K562 (cell line): ENCODE data around the gene BACE2. TPM values are rescaled to one million over a fixed set of nuclear protein-coding genes. Genes with fewer than 3 reads are reported as not detected.

Source experiments
- ATAC-seq: fragments of 200-7000 bp; cut with Tn5 transposase; 3 replicates; pipeline ENCODE4 v1.9.1; 2020; ENCODE audit warnings: moderate library complexity
- BruUV-seq: library from RNA; stranded (reverse); fragments of 400-500 nt; replicated peaks from 2 replicates; lab custom pipeline; 2021; lab: Mats Ljungman, UMichigan
- CTCF ChIA-PET: fragments of 300-600 bp; formaldehyde crosslinking; extraction: SDS; loops from one replicate; lab custom pipeline; 2021; ENCODE audit warnings: low intra/inter-chr PET ratio; lab: Yijun Ruan, JAX
- POLR2A ChIA-PET: fragments of 300-600, 350-650 bp; sonication (Branson Sonifier 250); formaldehyde crosslinking; extraction: SDS; loops from one replicate; lab custom pipeline; 2021; ENCODE audit warnings: antibody characterized with exemption, inconsistent platforms; lab: Yijun Ruan, JAX
- DNase-seq, 4 experiments: peaks; one replicate each; pipeline versions ENCODE4 v3.0.0 to v3.0.0-alpha.2; 2011 to 2018; ENCODE audit warnings: low spot score in 3 of 4, mixed read lengths in 3 of 4; ENCODE audit errors: extremely low read depth in 1 of 4
- FAIRE-seq: peaks from 2 replicates; lab custom pipeline; 2011; peaks lifted over from hg19 to GRCh38; lab: Jason Lieb, UNC
- H2AFZ ChIP-seq: 2 replicates; pipeline ENCODE4 v1.6.0; 2011; ENCODE audit warnings: low read depth, low read length, control low read depth, inconsistent platforms
- H3K27ac ChIP-seq: fragments of 200-600 bp; 3 replicates; pipeline ENCODE4 v1.8.0; 2011; ENCODE audit warnings: low read depth, mild to moderate bottlenecking, control low read depth, inconsistent platforms, low read length, moderate library complexity, mixed read lengths; ENCODE audit errors: extremely low read depth
- H3K27me3 ChIP-seq, 2 experiments: fragments of 300-600 bp in 1 of 2; 2 replicates in 1 of 2; 3 replicates in 1 of 2; pipeline versions ENCODE4 v1.6.0 to v1.8.0; 2011; ENCODE audit warnings: inconsistent platforms in 2 of 2, low read length in 2 of 2, mild to moderate bottlenecking in 1 of 2, mixed read lengths in 1 of 2, moderate library complexity in 1 of 2; ENCODE audit not compliant: control insufficient read depth in 2 of 2, insufficient read depth in 2 of 2
- H3K36me3 ChIP-seq: fragments of 300-600 bp; 3 replicates; pipeline ENCODE4 v1.8.0; 2011; ENCODE audit warnings: mild to moderate bottlenecking, low read length, inconsistent platforms; ENCODE audit not compliant: control insufficient read depth, insufficient read depth
- H3K4me1 ChIP-seq, 2 experiments: fragments of 200-600 bp in 1 of 2; replicated peaks in 1 of 2; 2 replicates in 1 of 2; 3 replicates in 1 of 2; pipeline versions ENCODE4 v1.5.1 to v1.8.0; 2011; ENCODE audit warnings: inconsistent platforms in 2 of 2, low read length in 2 of 2, mild to moderate bottlenecking in 1 of 2, mixed read lengths in 1 of 2, moderate library complexity in 1 of 2; ENCODE audit not compliant: control insufficient read depth in 2 of 2, insufficient read depth in 2 of 2
- H3K4me2 ChIP-seq: 2 replicates; pipeline ENCODE4 v1.6.1; 2011; ENCODE audit warnings: low read length, control low read depth, inconsistent platforms, mixed read lengths; ENCODE audit not compliant: insufficient read depth
- H3K4me3 ChIP-seq: fragments of 200-600 bp; sonication (generic), shearing (Covaris generic); 2 replicates; pipeline ENCODE4 v1.5.1; 2016; ENCODE audit warnings: control low read depth, inconsistent platforms
- H3K79me2 ChIP-seq: fragments of 200-600 bp; 3 replicates; pipeline ENCODE4 v1.8.0; 2011; ENCODE audit warnings: low read length, inconsistent platforms; ENCODE audit not compliant: control insufficient read depth, insufficient read depth
- H3K9ac ChIP-seq, 2 experiments: 2 replicates each; pipeline versions ENCODE4 v1.6.0 to v1.6.1; 2011; ENCODE audit warnings: low read depth in 2 of 2, low read length in 2 of 2, control low read depth in 1 of 2, inconsistent platforms in 1 of 2, mild to moderate bottlenecking in 1 of 2, mixed read lengths in 1 of 2; ENCODE audit not compliant: insufficient read depth in 1 of 2
- H3K9me1 ChIP-seq: one replicate; pipeline ENCODE4 v1.6.0; 2011; ENCODE audit warnings: inconsistent platforms, mild to moderate bottlenecking, low read length, moderate library complexity; ENCODE audit not compliant: control insufficient read depth, insufficient read depth
- H3K9me3 ChIP-seq: replicated peaks from 2 replicates; pipeline ENCODE4 v1.5.1; 2011; ENCODE audit warnings: low read depth, low read length, inconsistent platforms; ENCODE audit not compliant: control insufficient read depth, insufficient read depth
- H4K20me1 ChIP-seq: replicated peaks from 2 replicates; pipeline ENCODE4 v1.6.1; 2011; ENCODE audit warnings: low read length, inconsistent platforms, mixed read lengths; ENCODE audit not compliant: control insufficient read depth, insufficient read depth
- CEBPG ChIP-seq, 3 experiments: fragments of 200-800 bp in 1 of 3; sonication (Bioruptor generic) in 1 of 3; sonication (generic) in 1 of 3; formaldehyde crosslinking in 1 of 3; IDR thresholded peaks in 2 of 3; conservative IDR thresholded peaks in 1 of 3; 2 replicates each; pipeline versions ENCODE4 v1.6.1 to v1.8.0; 2016 to 2022; ENCODE audit warnings: missing compliant biosample characterization in 2 of 3, missing genetic modification characterization in 2 of 3, mild to moderate bottlenecking in 1 of 3, missing genetic modification reagents in 1 of 3
- FOXA1 ChIP-seq: fragments of 450-650 bp; IDR thresholded peaks from 2 replicates; pipeline ENCODE4 v1.6.1; 2016; ENCODE audit warnings: mild to moderate bottlenecking, borderline replicate concordance
- YBX1 ChIP-seq: fragments of 450-650 bp; IDR thresholded peaks from 2 replicates; pipeline ENCODE4 v1.7.1; 2016; ENCODE audit warnings: mild to moderate bottlenecking
- ZFX ChIP-seq: sonication (generic); formaldehyde crosslinking; IDR thresholded peaks from 2 replicates; pipeline ENCODE4 v1.8.0; 2022; ENCODE audit warnings: mild to moderate bottlenecking, missing genetic modification reagents, moderate library complexity
- ZNF431 ChIP-seq: sonication (generic); formaldehyde crosslinking; IDR thresholded peaks from 2 replicates; pipeline ENCODE4 v1.8.0; 2022; ENCODE audit warnings: mild to moderate bottlenecking, missing genetic modification reagents
- WGBS: fragments of 100-300 bp; shearing (Covaris generic); methylation state at CpG from one replicate; pipeline ENCODE4 v1.1.6; 2016; ENCODE audit warnings: low coverage, mixed read lengths; ENCODE audit not compliant: insufficient coverage; ENCODE audit errors: missing lambda C conversion rate; 5-methylcytosine and 5-hydroxymethylcytosine counted together
- in situ Hi-C: fragments of 300-500 bp; cut with MboI; formaldehyde crosslinking; loops from 4 replicates; pipeline ENCODE4 v1.15.0; 2018; ENCODE audit warnings: inconsistent platforms, mixed read lengths
- intact Hi-C: fragments of 100-400 bp; cut with micrococcal nuclease; formaldehyde crosslinking; loops from 2 replicates; pipeline ENCODE4 v1.14.2; 2022
- polyA plus RNA-seq, 8 experiments: library from polyadenylated mRNA; depleted of rRNA in 4 of 8; stranded (reverse) in 5 of 8; unstranded in 3 of 8; fragments of >200 nt; fragmentation: Nextera tagmentation in 2 of 8; fragmentation: Illumina TruSeq in 1 of 8; extraction: Ambion mirVana in 2 of 8; extraction: Trizol in 1 of 8; gene quantifications; 2 replicates each; pipeline versions ENCODE4 v1.2.1 to v1.2.3, GENCODE V29; 2011 to 2014; ENCODE audit warnings: inconsistent platforms in 1 of 8, missing spikeins in 1 of 8
- total RNA-seq, 7 experiments: library from RNA; depleted of rRNA in 6 of 7; stranded (reverse); fragments of >200 nt in 6 of 7; fragmentation: Illumina TruSeq in 2 of 7; extraction: Trizol in 2 of 7; gene quantifications; 2 replicates each; pipeline versions ENCODE4 v1.2.1 to v1.2.3, GENCODE V29; 2011 to 2021; ENCODE audit warnings: low replicate concordance in 1 of 7
- TF ChIP-seq, protein P1 (sequence below): sonication (generic); formaldehyde crosslinking; IDR thresholded peaks from 2 replicates; pipeline ENCODE4 v1.8.1; 2023; ENCODE audit warnings: mild to moderate bottlenecking, missing genetic modification reagents
- TF ChIP-seq, protein P2 (sequence below): fragments of 200-800 bp; sonication (Bioruptor generic); IDR thresholded peaks from 2 replicates; pipeline ENCODE4 v1.6.1; 2017; ENCODE audit warnings: missing genetic modification characterization, missing compliant biosample characterization
- TF ChIP-seq, protein P3 (sequence below): fragments of 450-650 bp; IDR thresholded peaks from 2 replicates; pipeline ENCODE4 v1.6.1; 2016; ENCODE audit warnings: missing biosample characterization, missing genetic modification characterization

Gene BACE2
- total and polyA plus RNA-seq, 9 of the 15 experiments (the other 6 are each of a cell fraction or from before 2014, with no cell fraction given) = 0.05 to 0.24 (median 0.15) TPM; not detected in 2

DNA sequence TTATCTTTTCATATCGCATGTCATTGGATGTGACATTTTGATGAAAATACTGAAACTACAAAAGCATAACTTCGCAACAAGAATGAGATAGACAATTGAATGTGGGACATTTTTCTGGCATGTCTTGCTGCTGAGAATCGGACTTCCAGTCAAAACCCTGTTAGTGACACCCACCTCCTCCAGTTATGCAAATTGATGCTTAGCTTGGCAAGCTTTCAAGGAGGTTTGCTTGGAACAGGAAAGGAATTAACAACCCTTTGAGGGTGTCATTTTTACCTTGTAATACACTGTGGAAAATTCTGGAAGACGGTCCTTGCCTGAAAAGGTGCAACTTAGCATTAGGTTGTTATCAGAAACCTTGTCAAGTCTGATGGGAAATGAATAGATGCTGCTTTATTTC lies 109.9 kb downstream of the BACE2 start (continued):
- TF ChIP-seq, protein P1, sequence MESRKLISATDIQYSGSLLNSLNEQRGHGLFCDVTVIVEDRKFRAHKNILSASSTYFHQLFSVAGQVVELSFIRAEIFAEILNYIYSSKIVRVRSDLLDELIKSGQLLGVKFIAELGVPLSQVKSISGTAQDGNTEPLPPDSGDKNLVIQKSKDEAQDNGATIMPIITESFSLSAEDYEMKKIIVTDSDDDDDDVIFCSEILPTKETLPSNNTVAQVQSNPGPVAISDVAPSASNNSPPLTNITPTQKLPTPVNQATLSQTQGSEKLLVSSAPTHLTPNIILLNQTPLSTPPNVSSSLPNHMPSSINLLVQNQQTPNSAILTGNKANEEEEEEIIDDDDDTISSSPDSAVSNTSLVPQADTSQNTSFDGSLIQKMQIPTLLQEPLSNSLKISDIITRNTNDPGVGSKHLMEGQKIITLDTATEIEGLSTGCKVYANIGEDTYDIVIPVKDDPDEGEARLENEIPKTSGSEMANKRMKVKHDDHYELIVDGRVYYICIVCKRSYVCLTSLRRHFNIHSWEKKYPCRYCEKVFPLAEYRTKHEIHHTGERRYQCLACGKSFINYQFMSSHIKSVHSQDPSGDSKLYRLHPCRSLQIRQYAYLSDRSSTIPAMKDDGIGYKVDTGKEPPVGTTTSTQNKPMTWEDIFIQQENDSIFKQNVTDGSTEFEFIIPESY (CRISPR knock-in tag) = no peak
- TF ChIP-seq ZNF431 (CRISPR knock-in tag) = no peak
- TF ChIP-seq FOXA1 = no peak
- TF ChIP-seq ZFX (CRISPR knock-in tag) = no peak

DNA sequence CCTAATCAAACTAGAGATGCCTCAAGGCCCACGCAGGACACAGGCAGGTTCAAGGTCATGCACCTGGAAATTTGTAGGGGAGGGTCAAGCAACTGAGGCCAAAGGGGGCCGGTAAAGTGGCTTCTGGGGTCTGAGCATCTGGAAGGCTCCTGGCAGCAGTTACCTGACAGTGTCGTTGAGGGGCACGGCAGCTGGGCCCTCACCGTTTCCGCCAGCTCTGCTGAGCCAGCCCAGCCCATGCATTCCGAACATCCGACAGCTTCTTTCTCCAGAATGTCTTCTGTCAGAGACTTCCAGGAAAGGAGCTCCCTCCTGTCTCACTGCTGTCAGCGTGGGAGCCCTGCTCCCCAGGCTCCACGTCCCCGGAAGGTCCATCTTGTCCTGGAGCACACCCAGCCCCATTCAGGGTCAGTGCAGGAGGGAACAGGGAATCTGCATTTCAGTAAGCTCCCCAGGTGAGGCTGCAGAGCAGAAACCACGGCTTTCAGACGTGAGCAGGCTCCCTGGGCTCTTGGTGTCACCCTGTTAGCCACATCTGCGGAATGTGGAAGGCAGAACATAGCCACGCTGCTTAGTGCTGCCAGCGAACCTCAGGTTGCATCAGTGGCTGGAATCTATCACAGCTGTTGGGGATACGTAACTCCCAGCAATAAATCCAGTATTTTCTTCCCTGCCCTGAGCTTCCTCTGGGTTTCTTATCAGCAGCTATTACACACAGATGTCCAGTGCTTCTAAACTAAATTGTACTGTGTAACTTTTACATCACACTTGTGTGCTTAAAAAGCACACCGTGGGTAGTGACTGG lies 112.4 kb downstream of the BACE2 start:
- no peaks in the 10 kb centered on the region for H3K9me1 ChIP-seq
- no peaks in the 10 kb centered on the region for H3K9me3 ChIP-seq
- H3K27ac ChIP-seq = no peak overlapping the region
- H3K4me3 ChIP-seq = no peak overlapping the region
- H3K4me1 ChIP-seq = no peaks in the 10 kb centered on the region
- DNase-seq (no peak), ATAC-seq (no peak; the same call in 2 of the 3 replicates), FAIRE-seq (no peak)
- no peaks in the 10 kb centered on the region for H3K36me3 ChIP-seq
- no peak overlapping the region for H2AFZ ChIP-seq
- in situ Hi-C loops (no loop called here), intact Hi-C loops (loop anchor here (10.0 kb wide), 2 partner anchors 334 to 494 kb away; no protein-coding TSS in a partner anchor)
- POLR2A ChIA-PET = no interaction called here
- H3K27me3 ChIP-seq = peaks cover 3 to 27% of the 10 kb centered on the region in 2 experiments; a peak in 3 of 5 replicates
- TF ChIP-seq, protein P2, sequence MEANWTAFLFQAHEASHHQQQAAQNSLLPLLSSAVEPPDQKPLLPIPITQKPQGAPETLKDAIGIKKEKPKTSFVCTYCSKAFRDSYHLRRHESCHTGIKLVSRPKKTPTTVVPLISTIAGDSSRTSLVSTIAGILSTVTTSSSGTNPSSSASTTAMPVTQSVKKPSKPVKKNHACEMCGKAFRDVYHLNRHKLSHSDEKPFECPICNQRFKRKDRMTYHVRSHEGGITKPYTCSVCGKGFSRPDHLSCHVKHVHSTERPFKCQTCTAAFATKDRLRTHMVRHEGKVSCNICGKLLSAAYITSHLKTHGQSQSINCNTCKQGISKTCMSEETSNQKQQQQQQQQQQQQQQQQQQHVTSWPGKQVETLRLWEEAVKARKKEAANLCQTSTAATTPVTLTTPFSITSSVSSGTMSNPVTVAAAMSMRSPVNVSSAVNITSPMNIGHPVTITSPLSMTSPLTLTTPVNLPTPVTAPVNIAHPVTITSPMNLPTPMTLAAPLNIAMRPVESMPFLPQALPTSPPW (CRISPR knock-in tag) = no peak
- TF ChIP-seq CEBPG (CRISPR knock-in tag; IDR thresholded peaks at IDR 0.05) (no peak), CEBPG (tag; conservative IDR thresholded peaks at IDR 0.05 in 1 of 2, IDR thresholded peaks at IDR 0.05 in 1 of 2) (0 out of 4 replicates have a peak, but pooled peaks of 1 of the 2 experiments have one; percentile 14), YBX1 (no peak)
- TF ChIP-seq, protein P3, sequence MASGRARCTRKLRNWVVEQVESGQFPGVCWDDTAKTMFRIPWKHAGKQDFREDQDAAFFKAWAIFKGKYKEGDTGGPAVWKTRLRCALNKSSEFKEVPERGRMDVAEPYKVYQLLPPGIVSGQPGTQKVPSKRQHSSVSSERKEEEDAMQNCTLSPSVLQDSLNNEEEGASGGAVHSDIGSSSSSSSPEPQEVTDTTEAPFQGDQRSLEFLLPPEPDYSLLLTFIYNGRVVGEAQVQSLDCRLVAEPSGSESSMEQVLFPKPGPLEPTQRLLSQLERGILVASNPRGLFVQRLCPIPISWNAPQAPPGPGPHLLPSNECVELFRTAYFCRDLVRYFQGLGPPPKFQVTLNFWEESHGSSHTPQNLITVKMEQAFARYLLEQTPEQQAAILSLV (tag) = no peak
- TF ChIP-seq, all 486 proteins: peak for 1
- H3K4me2 ChIP-seq = no peak overlapping the region
- no peaks in the 10 kb centered on the region; the same call in 1 of the 2 replicates for H4K20me1 ChIP-seq
- no peak overlapping the region; a peak in 1 of 4 replicates for H3K9ac ChIP-seq
- H3K79me2 ChIP-seq = no peaks in the 10 kb centered on the region
- CTCF ChIA-PET = no interaction called here
- WGBS = 0% methylated on average over 18 of the region's 18 CpGs
- no TSS peak for BruUV-seq
